Kidney (tissue), 14 donors: ENCODE data around the gene RPE. TPM values are rescaled to one million over a fixed set of nuclear protein-coding genes. Genes with fewer than 3 reads are reported as not detected.

Experiments used
- DNase-seq, 5 donors: peaks; one replicate each; pipeline ENCODE4 v3.0.0-alpha.2; 2013 to 2020
- FAIRE-seq: peaks from 2 replicates; lab custom pipeline; 2012; peaks lifted over from hg19 to GRCh38; lab: Jason Lieb, UNC
- H3K27ac ChIP-seq, 2 donors: one replicate each; pipeline ENCODE4 v1.7.0; 2013; ENCODE audit warnings: low read depth in 2 of 2, low read length in 2 of 2, inconsistent platforms in 1 of 2
- H3K27me3 ChIP-seq: one replicate; pipeline ENCODE4 v1.7.1; 2013; ENCODE audit warnings: low read length, inconsistent platforms; ENCODE audit not compliant: control insufficient read depth, insufficient read depth
- H3K36me3 ChIP-seq, 3 donors: one replicate each; pipeline versions ENCODE4 v1.7.0 to v1.7.1; 2013; ENCODE audit warnings: low read length in 3 of 3, control low read depth in 1 of 3, inconsistent platforms in 1 of 3; ENCODE audit not compliant: insufficient read depth in 3 of 3, control insufficient read depth in 2 of 3
- H3K4me1 ChIP-seq, 3 donors: one replicate each; pipeline versions ENCODE4 v1.7.0 to v1.7.1; 2013; ENCODE audit warnings: low read length in 3 of 3, inconsistent platforms in 1 of 3, low read depth in 1 of 3; ENCODE audit not compliant: control insufficient read depth in 2 of 3, insufficient read depth in 2 of 3
- H3K4me3 ChIP-seq, 3 donors: one replicate each; pipeline versions ENCODE4 v1.7.0 to v1.8.1; 2013; ENCODE audit warnings: low read length in 3 of 3, control low read depth in 1 of 3, inconsistent platforms in 1 of 3
- H3K9ac ChIP-seq, 3 donors: one replicate each; pipeline versions ENCODE4 v1.7.0 to v1.7.1; 2013; ENCODE audit warnings: low read length in 3 of 3, control low read depth in 1 of 3, inconsistent platforms in 1 of 3
- H3K9me3 ChIP-seq, 3 donors: one replicate each; pipeline versions ENCODE4 v1.7.0 to v1.7.1; 2013; ENCODE audit warnings: low read length in 3 of 3, control low read depth in 1 of 3, inconsistent platforms in 1 of 3; ENCODE audit not compliant: control insufficient read depth in 2 of 3, insufficient read depth in 1 of 3
- CTCF ChIP-seq: IDR thresholded peaks from 3 replicates; pipeline ENCODE4 v1.5.1; 2012; ENCODE audit warnings: mild to moderate bottlenecking, moderate library complexity, borderline replicate concordance; ENCODE audit not compliant: insufficient read depth; ENCODE audit errors: extremely low read depth
- intact Hi-C: fragments of 100-400 bp; cut with DNase I; formaldehyde crosslinking; loops from one replicate; pipeline ENCODE4 v1.11.1; 2022
- polyA plus RNA-seq: library from polyadenylated mRNA; stranded (reverse); fragments of 350-450 nt; fragmentation: Illumina TruSeq; extraction: RNeasy Lipid Tissue Mini Kit (QIAGEN cat#74804); gene quantifications from one replicate; pipeline ENCODE4 v1.2.3, GENCODE V29; 2014; ENCODE audit warnings: low read depth, low replicate concordance; ENCODE audit not compliant: insufficient read depth
- total RNA-seq: library from RNA; stranded (reverse); fragmentation: NEBNext Ultra II Directional; extraction: Animal tissue kit (Norgen Biotek cat#: 25700); gene quantifications from one replicate; pipeline ENCODE4 v1.2.1, GENCODE V29; 2021
- donor health status: control.
- donor health status: control.
- donor health status: control.
- donor health status: control.
- donor health status: control.
- donor health status: DM: yes; HTN: yes; CAD: no.
- donor health status: Normal renal cell carcinoma (clear cell type).

The RPE gene
- total and polyA plus RNA-seq, 2 donors from 2014 or later, result 33.3 to 56.7 TPM

- H3K9me3 ChIP-seq, result no peaks in the 10 kb centered on the region
- no peak overlapping the region for H3K9ac ChIP-seq
- H3K27ac ChIP-seq, result no peak overlapping the region
- intact Hi-C loops, result no loop called here
- DNase-seq (peak in 1 of 5 donors; percentile 17), FAIRE-seq (no peak)
- H3K4me1 ChIP-seq, result peaks cover 0 to 7% (median 2%) of the 10 kb centered on the region in 3 donors
- no peaks in the 10 kb centered on the region for H3K36me3 ChIP-seq
- H3K4me3 ChIP-seq, result no peak overlapping the region
- H3K27me3 ChIP-seq, result no peaks in the 10 kb centered on the region
- no peak for TF ChIP-seq CTCF
Measured at GRCh38 chr2:209958016-209958415, 44.4 kb upstream of the RPE start.

DNA sequence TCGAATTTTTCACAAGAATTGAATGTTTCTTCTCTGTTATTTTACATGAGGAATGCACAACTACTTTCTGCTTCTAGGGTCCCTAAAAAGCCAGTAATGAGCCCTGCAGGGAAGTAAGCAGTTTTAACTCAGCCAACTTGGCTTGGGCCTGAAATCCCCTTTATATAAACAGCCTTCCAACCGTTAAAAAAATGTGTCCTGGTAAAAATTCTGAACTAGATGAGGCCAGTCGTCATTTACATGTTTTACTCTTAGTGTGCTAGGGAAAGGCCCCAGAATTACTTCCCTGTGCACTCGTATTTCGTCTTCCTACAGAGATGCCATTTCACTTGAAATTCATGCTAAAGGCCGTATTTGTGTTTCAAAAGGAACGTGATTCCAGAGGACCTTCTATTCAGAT, 42.4 kb upstream of the RPE start:
- no peaks in the 10 kb centered on the region for H3K36me3 ChIP-seq
- H3K9me3 ChIP-seq, result no peaks in the 10 kb centered on the region
- H3K4me3 ChIP-seq, result no peak overlapping the region
- no peak for TF ChIP-seq CTCF
- DNase-seq (no peak), FAIRE-seq (no peak)
- H3K27me3 ChIP-seq, result no peaks in the 10 kb centered on the region
- H3K9ac ChIP-seq, result no peak overlapping the region
- peaks cover 0 to 7% (median 2%) of the 10 kb centered on the region in 3 donors for H3K4me1 ChIP-seq
- intact Hi-C loops, result no loop called here
- H3K27ac ChIP-seq, result no peak overlapping the region

DNA sequence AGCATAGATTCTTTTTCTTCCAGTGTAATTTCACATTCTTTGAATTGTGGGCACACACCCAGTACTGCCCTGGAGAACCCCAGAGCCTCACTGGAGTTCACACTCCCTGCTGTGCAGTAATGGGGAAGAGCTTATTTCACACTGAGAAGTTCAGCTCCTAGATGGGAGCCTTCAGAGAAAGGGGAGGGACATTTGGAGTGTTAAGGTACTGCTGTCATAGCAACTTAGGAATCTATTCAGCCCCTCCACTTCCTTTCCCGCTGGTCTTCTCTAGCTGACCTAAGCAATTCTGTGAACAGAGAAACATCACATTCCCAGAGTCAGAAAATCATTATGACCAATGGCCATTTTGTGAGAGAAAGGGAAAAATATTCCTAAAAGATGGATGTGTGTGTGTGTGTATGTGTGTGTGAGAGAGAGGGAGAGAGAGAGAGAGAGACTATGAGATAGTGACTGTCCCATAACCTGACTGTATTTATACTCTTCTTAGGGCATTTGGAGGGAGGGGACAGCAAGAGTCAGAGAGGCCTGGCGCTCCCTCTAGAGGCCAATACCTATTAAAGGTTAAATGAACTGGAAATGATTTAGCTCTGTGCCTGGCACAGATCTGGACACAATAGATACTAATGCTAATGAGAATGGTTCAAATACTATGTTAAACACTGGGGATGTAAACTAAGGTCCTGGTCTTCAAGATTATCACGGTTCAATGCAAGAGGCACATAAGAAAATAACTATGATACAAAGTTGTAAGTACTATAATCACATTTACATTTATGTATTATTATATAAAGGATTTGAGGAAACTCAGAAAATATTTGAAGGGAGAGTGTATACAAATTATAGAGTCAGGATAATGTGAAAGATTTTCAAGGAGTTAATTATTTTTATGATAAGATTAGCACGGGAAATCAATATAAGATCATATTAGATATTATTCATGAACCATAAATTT, 41.5 kb upstream of the RPE start:
- H3K9ac ChIP-seq, result no peak overlapping the region
- no peak overlapping the region for H3K27ac ChIP-seq
- no peaks in the 10 kb centered on the region for H3K36me3 ChIP-seq
- peak; percentile 49 for TF ChIP-seq CTCF
- H3K27me3 ChIP-seq, result no peaks in the 10 kb centered on the region
- H3K4me3 ChIP-seq, result no peak overlapping the region
- FAIRE-seq (peak; percentile 52), DNase-seq (peak in 3 of 5 donors; percentile 57 to 79 (median 76))
- H3K9me3 ChIP-seq, result no peaks in the 10 kb centered on the region
- peaks cover 0 to 7% (median 2%) of the 10 kb centered on the region in 3 donors for H3K4me1 ChIP-seq
- intact Hi-C loops, result no loop called here
